ENCODE measurements around the gene SLC4A1AP. TPM values are rescaled to one million over a fixed set of nuclear protein-coding genes. Genes with fewer than 3 reads are reported as not detected.

Gene SLC4A1AP
- total RNA-seq, 1 donor from 2014 or later = 20.9 TPM

DNA sequence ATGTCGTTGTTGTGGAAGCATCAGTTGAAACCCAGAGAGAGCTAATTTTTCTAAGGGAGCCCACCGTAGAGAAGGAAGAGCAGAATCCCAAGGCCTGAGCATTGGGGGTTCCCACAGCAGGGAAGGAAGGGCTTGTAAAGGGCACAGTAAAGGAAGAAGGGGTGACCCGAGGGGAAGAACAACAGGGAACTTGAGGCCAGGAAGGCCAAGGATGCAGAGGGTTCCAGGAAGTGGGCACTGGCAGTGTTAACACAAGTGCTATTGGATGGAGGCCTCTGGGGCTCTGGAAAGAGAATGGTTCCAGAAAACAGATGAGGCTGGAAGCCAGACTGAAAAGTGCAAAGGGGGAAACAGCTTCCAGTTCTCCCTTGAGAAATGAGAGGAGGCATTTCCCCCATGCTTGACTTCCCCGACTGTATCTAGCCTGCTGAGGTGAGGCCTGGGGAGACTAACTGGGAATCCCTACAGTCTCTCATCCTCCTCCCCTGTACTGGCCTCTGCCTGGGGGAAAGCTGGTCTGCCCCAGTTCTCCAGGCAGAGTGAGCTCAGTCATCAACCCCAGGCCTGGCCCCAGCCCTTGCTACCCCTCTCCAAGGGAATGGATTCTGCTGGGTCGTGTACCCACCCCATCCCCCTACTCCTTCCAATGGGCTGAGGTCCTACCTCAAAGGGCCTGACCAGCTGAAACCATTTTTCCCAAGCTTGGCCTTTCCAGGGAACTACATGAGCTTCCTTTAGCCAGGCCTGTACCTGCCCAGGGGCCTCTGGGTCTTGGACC lies 64.6 kb downstream of the SLC4A1AP start:
- H2AFZ ChIP-seq (ENCODE audit: low read depth, low read length) = no peak overlapping the region
- no peaks in the 10 kb centered on the region for H4K20me1 ChIP-seq (ENCODE audit: insufficient read depth, low read length)
- no peaks in the 10 kb centered on the region for H3K79me2 ChIP-seq (ENCODE audit: insufficient read depth, low read length)

DNA sequence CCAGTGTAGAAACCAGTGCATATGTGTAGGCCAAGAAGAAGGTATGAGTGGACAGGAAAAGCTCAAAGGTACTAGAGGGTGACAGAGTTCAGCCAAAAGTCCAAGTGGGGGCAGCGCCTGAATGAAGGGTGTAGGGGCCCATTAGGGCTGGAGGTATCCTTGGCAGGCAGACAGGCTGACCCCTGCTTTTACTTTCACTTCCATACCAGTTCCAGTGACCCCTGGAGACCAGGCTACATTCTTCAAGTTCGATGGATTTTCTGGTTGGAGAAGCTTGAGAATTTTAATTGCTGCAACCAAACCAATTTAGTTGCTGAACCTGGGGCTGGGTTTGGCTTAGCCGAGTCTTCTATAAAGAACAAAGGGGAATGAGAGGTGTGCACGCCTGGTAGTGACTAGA lies 65.5 kb downstream of the SLC4A1AP start:
- H3K9me3 Mint-ChIP-seq (ENCODE audit: unreplicated experiment) = no peaks in the 10 kb centered on the region
- Histone ChIP-seq H3K9ac (ENCODE audit: low read length) (no peak overlapping the region), H3K79me2 (ENCODE audit: insufficient read depth, low read length) (no peaks in the 10 kb centered on the region), H3K4me3 (ENCODE audit: insufficient read depth, low read depth, low read length) (no peak overlapping the region), H3K4me1 (ENCODE audit: insufficient read depth, low read length) (peaks cover 9% of the 10 kb centered on the region), H3K27ac (ENCODE audit: low read depth, low read length) (no peak overlapping the region), H3K4me2 (ENCODE audit: low read length) (no peak overlapping the region), H4K20me1 (ENCODE audit: insufficient read depth, low read length) (no peaks in the 10 kb centered on the region), H3K9me3 (ENCODE audit: insufficient read depth, low read depth, low read length) (no peaks in the 10 kb centered on the region), H3K36me3 (ENCODE audit: insufficient read depth, low read length) (no peaks in the 10 kb centered on the region), H2AFZ (ENCODE audit: low read depth, low read length) (no peak overlapping the region), H3K27me3 (ENCODE audit: insufficient read depth, low read length) (no peaks in the 10 kb centered on the region)
- no peaks in the 10 kb centered on the region for H3K27me3 Mint-ChIP-seq (ENCODE audit: low read depth, unreplicated experiment)
- H3K27ac Mint-ChIP-seq (ENCODE audit: unreplicated experiment) = no peak overlapping the region
- peaks cover 17% of the 10 kb centered on the region for H3K4me1 Mint-ChIP-seq (ENCODE audit: low read depth, unreplicated experiment)
- no peak overlapping the region for H3K4me3 Mint-ChIP-seq (ENCODE audit: unreplicated experiment)
- TF ChIP-seq EZH2 (IDR thresholded peaks at IDR 0.05; ENCODE audit: insufficient read depth, low read length) (no peak), CTCF (IDR thresholded peaks at IDR 0.05; ENCODE audit: insufficient read depth, low read depth, low read length) (no peak)
- no peak for DNase-seq (ENCODE audit: low read depth)
- no peak for FAIRE-seq
- no peaks in the 10 kb centered on the region for H3K36me3 Mint-ChIP-seq (ENCODE audit: low read depth, unreplicated experiment)

More for the DNA sequence above, 64.6 kb downstream of the SLC4A1AP start:
- Mint-ChIP-seq H3K4me1 (ENCODE audit: low read depth, unreplicated experiment) (peaks cover 25% of the 10 kb centered on the region), H3K27ac (ENCODE audit: unreplicated experiment) (no peak overlapping the region), H3K9me3 (ENCODE audit: unreplicated experiment) (no peaks in the 10 kb centered on the region), H3K36me3 (ENCODE audit: low read depth, unreplicated experiment) (no peaks in the 10 kb centered on the region), H3K4me3 (ENCODE audit: unreplicated experiment) (no peak overlapping the region), H3K27me3 (ENCODE audit: low read depth, unreplicated experiment) (no peaks in the 10 kb centered on the region)
- Histone ChIP-seq H3K4me2 (ENCODE audit: low read length) (no peak overlapping the region), H3K4me3 (ENCODE audit: insufficient read depth, low read depth, low read length) (no peak overlapping the region), H3K27ac (ENCODE audit: low read depth, low read length) (no peak overlapping the region), H3K9ac (ENCODE audit: low read length) (no peak overlapping the region), H3K27me3 (ENCODE audit: insufficient read depth, low read length) (no peaks in the 10 kb centered on the region), H3K4me1 (ENCODE audit: insufficient read depth, low read length) (peaks cover 14% of the 10 kb centered on the region), H3K36me3 (ENCODE audit: insufficient read depth, low read length) (no peaks in the 10 kb centered on the region), H3K9me3 (ENCODE audit: insufficient read depth, low read depth, low read length) (no peaks in the 10 kb centered on the region)
- DNase-seq (ENCODE audit: low read depth) (no peak), FAIRE-seq (no peak)
- TF ChIP-seq EZH2 (IDR thresholded peaks at IDR 0.05; ENCODE audit: insufficient read depth, low read length) = no peak
- TF ChIP-seq CTCF (IDR thresholded peaks at IDR 0.05; ENCODE audit: insufficient read depth, low read depth, low read length) = no peak

DNA sequence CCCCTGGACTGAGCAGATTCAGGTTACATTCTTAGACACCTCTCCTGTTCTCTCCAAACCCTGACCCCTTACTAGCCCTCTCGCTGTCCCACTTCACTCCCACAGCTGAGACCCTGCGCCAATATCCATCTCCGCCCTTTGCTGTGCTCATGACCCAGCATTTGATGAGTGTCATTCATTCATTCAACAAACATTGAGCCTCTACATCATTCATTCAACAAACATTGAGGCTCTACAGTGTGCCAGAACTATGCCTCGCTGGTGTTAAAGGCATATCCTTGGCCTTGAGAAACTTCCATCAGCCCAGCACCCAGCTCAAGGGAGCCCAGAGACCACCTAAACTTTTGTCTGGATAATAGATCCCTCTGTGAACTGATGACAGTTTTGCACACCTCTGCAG lies 65.9 kb downstream of the SLC4A1AP start:
- Histone ChIP-seq H3K36me3 (ENCODE audit: insufficient read depth, low read length) (no peaks in the 10 kb centered on the region), H3K4me1 (ENCODE audit: insufficient read depth, low read length) (peaks cover 9% of the 10 kb centered on the region), H3K9me3 (ENCODE audit: insufficient read depth, low read depth, low read length) (no peaks in the 10 kb centered on the region), H3K4me3 (ENCODE audit: insufficient read depth, low read depth, low read length) (no peak overlapping the region), H3K9ac (ENCODE audit: low read length) (no peak overlapping the region), H2AFZ (ENCODE audit: low read depth, low read length) (no peak overlapping the region), H3K27ac (ENCODE audit: low read depth, low read length) (no peak overlapping the region), H3K79me2 (ENCODE audit: insufficient read depth, low read length) (no peaks in the 10 kb centered on the region), H3K4me2 (ENCODE audit: low read length) (no peak overlapping the region), H3K27me3 (ENCODE audit: insufficient read depth, low read length) (no peaks in the 10 kb centered on the region), H4K20me1 (ENCODE audit: insufficient read depth, low read length) (no peaks in the 10 kb centered on the region)
- TF ChIP-seq EZH2 (IDR thresholded peaks at IDR 0.05; ENCODE audit: insufficient read depth, low read length) (no peak), CTCF (IDR thresholded peaks at IDR 0.05; ENCODE audit: insufficient read depth, low read depth, low read length) (no peak)
- Mint-ChIP-seq H3K4me3 (ENCODE audit: unreplicated experiment) (no peak overlapping the region), H3K4me1 (ENCODE audit: low read depth, unreplicated experiment) (peaks cover 15% of the 10 kb centered on the region), H3K27me3 (ENCODE audit: low read depth, unreplicated experiment) (no peaks in the 10 kb centered on the region), H3K27ac (ENCODE audit: unreplicated experiment) (no peak overlapping the region), H3K9me3 (ENCODE audit: unreplicated experiment) (no peaks in the 10 kb centered on the region), H3K36me3 (ENCODE audit: low read depth, unreplicated experiment) (no peaks in the 10 kb centered on the region)
- DNase-seq (ENCODE audit: low read depth) (no peak), FAIRE-seq (no peak)

All from astrocyte (in vitro differentiated cells and primary cell).